ENCODE data around the gene MEGF11.

- TF ChIP-seq CTCF (IDR thresholded peaks at IDR 0.05; ENCODE audit: insufficient read depth, low read length, poor library complexity, severe bottlenecking) (no peak), EZH2phosphoT487 (conservative IDR thresholded peaks at IDR 0.05; ENCODE audit: low read length) (no peak)
Observed at GRCh38 chr15:66211670-66212562, 41.6 kb downstream of the MEGF11 start.
